AG09319 (cell line): Measurements from ENCODE around the gene PDE4D.
A peak's percentile ranks its signal among the peaks of the same experiment; 100 is the strongest.

Experiments used
- DNase-seq: peaks from one replicate; pipeline ENCODE4 v3.0.0-alpha.2; 2010; ENCODE audit warnings: low read depth; ENCODE audit errors: extremely low read depth
- TF ChIP-seq, protein P1 (sequence below): IDR thresholded peaks from 2 replicates; pipeline ENCODE4 v1.5.1; 2011; ENCODE audit warnings: low read depth, mild to moderate bottlenecking, inconsistent platforms, low read length, moderate library complexity

Gene PDE4D

DNA sequence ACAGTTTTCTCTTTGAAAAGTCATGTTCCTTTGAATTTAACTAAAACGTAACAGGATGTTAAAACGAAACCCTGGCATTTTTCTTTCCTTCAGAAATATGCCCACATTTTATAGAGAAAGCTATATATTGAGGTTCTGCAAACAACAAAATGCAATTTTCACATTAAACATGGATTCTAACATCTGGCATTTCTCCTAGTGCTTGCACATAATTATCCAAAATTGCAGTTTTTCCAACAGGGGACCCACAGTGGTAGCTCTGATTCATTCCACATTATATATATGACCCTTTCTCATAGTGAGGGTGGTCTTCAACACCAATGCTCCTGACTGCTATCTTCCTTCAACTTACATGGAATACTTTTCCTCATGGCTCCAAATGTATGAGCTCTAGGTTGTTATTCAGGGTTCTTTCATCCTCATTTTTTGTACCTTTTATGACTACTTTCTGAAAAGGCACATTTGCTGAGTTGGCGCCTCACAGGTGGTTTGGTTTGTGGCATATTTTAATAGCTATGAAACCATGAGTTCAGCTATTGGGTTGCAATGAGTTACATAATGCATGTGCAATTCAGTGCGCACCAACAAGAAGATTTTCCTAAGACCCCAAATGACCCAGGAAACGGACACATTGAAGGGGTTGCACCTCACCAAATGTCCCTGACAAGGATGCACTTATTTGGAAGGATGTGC, 758.9 kb downstream of the PDE4D start:
- DNase-seq: no peak
- TF ChIP-seq, protein P1, sequence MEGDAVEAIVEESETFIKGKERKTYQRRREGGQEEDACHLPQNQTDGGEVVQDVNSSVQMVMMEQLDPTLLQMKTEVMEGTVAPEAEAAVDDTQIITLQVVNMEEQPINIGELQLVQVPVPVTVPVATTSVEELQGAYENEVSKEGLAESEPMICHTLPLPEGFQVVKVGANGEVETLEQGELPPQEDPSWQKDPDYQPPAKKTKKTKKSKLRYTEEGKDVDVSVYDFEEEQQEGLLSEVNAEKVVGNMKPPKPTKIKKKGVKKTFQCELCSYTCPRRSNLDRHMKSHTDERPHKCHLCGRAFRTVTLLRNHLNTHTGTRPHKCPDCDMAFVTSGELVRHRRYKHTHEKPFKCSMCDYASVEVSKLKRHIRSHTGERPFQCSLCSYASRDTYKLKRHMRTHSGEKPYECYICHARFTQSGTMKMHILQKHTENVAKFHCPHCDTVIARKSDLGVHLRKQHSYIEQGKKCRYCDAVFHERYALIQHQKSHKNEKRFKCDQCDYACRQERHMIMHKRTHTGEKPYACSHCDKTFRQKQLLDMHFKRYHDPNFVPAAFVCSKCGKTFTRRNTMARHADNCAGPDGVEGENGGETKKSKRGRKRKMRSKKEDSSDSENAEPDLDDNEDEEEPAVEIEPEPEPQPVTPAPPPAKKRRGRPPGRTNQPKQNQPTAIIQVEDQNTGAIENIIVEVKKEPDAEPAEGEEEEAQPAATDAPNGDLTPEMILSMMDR: no peak

DNA sequence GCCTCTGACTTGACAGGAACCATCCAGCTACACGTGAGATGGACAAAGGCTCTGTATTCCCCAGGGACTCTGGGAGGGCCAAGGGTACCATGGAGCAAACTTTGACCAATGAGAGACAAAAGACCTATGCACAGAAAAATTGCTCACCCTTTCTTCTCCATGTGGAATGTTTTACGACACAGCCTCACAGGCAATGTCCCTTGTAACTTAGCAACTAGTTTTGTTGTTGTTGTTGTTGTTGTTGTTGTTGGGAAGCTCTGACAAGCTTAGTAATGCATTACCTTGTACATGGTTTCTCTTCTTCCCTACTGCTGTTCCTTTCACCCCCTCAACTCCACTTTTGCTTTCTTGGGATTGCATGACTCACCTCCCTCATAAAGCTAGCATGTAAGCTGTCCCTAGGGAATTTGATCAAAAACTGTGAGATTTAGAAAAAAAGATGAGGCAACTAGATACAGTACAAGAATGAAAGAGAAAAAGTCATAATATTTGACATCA, 759.7 kb downstream of the PDE4D start:
- DNase-seq: peak; percentile 53

DNA sequence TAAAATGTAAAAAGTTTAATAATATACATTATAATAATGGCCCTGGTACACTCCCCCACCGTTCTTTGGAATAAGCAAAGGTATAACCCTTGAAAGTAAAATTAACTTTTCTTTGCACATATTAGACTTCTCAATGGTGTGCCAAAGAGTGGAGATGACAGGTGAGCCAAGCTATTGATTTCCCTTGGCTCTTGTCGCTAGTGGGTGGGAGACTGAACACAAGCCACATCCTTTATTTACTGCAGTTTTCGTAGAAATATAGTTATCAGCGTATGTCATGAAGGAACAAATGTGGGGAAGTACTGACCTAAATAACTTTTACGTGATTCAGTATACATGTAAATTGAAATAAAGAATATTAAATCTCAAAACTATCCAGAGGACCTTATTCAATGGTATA, 761.4 kb downstream of the PDE4D start:
- no peak for DNase-seq
- TF ChIP-seq, protein P1: no peak

More for the DNA sequence above, 759.7 kb downstream of the PDE4D start:
- TF ChIP-seq, protein P1: no peak

DNA sequence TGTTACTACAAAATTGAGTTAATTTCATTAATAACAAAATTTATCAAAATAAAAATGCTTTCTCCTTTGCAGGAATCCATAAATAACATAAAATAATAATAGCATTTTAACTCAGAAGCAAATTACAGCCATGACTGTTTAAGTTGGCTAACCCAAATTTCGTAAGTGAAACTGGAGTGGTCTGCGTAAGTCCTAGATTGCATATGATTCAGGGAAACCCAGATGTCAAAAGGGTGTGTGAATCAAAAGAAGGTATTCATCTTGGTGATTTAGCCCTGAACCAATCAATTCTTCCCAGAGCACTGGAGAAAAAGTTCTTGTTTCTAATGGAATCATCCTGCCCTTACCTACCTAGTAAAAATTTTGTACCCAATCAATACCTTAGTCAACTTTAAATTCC, 763.1 kb downstream of the PDE4D start:
- TF ChIP-seq, protein P1: no peak
- no peak for DNase-seq

DNA sequence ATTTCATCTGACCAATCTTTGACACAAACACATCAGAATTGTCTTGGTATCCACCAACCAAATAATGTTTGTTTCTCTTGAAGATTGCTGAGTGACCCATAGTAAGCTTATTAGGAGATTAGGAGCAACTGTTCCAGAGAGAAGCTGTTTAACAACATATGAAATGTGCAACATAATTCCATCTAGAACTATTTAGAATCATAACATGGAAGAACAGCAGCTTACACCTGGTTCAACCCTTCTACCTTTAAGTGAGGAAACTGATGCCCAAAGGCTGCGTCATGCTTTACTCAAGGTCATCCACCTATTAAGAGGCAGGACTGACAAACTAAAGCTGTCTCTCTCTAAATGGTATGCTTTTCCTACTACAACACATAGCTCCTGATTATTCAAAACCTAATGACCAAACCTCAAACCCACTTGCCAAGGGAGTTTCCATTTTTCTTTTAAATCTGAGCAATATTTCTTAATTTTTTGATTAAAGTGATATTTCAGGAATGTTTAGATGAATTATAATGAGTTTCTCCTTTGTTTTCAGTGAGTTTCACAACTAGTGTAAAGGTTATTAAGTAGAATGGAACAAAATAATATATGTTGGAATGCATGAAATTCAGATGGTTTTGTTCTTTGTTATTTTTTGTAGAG, 764.8 kb downstream of the PDE4D start:
- DNase-seq: no peak
- TF ChIP-seq, protein P1: no peak

DNA sequence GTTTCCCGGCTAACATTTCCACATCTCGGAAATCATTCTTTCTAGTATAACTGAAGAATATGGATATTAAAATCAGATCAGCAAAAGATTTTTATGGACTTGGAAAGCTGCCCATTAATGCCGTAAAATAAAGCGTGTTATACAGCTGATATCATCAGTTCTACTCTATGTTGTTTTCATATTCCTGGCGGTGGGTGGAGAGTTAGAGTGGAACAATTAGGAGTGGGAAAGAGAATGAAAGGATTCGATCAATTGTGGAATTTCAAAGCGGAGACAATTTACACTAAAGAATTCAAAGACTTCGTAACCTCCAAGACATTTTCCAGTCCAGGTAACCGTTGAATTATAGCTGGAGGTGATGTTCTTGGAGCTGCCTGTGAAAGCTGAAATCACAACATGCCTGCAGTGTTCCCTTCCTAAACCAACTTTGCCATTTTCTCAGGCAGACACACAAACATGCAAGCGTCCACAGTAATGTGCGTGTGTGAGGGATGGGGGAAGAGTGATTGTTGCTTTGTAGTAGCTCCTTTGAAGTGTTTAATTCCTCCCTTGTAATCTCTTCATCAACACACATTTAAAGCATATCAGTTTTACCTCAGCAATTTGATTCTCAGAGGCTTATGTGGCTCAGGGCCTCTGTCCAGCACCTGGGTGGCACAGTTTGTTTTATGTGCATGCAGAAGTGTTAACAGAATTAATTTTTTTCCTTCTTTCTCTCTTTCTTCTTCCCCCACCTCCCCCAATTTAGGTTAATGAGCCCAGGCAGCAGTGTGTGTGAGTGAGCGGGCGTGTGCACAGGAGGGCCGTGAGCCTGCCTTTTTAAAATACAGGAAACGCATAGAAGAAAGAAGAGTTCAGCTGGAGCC, 766.6 kb downstream of the PDE4D start:
- TF ChIP-seq, protein P1: no peak
- no peak for DNase-seq
